PC-9 (cell line): Measurements from ENCODE around the gene SORT1. TPM values are rescaled to one million over a fixed set of nuclear protein-coding genes. Genes with fewer than 3 reads are reported as not detected.

Experiments used
- BruUV-seq: library from RNA; stranded (reverse); fragments of 400-500 nt; replicated peaks from 2 replicates; lab custom pipeline; 2021; lab: Mats Ljungman, UMichigan
- CTCF ChIA-PET: fragments of 300-600 bp; sonication (Branson Sonifier 250); formaldehyde crosslinking; loops from one replicate; lab custom pipeline; 2022; ENCODE audit warnings: antibody characterized with exemption; lab: Charles Lee
- POLR2A ChIA-PET: fragments of 300-600 bp; sonication (Branson Sonifier 250); formaldehyde crosslinking; loops from one replicate; lab custom pipeline; 2022; ENCODE audit warnings: antibody characterized with exemption; ENCODE audit not compliant: unreplicated experiment; lab: Charles Lee
- DNase-seq, 2 experiments: peaks; one replicate each; pipeline versions ENCODE4 v3.0.0 to v3.0.0-alpha.2; 2015 to 2022; ENCODE audit warnings: mixed read lengths in 1 of 2
- H2AFZ ChIP-seq: fragments of 200-600 bp; sonication (generic); 2 replicates; pipeline ENCODE4 v1.8.1; 2017; ENCODE audit warnings: antibody characterized with exemption
- H3F3A ChIP-seq: fragments of 200-600 bp; sonication (generic); 2 replicates; pipeline ENCODE4 v1.8.1; 2017; ENCODE audit warnings: antibody characterized with exemption, mild to moderate bottlenecking, low read depth; ENCODE audit not compliant: insufficient read depth
- H3K27ac ChIP-seq: fragments of 200-600 bp; sonication (generic); 2 replicates; pipeline ENCODE4 v1.6.1; 2016; ENCODE audit warnings: mixed run types
- H3K27me3 ChIP-seq: fragments of 200-600 bp; sonication (generic); 2 replicates; pipeline ENCODE4 v1.6.1; 2016; ENCODE audit warnings: low read depth, mixed run types; ENCODE audit not compliant: insufficient read depth
- H3K36me3 ChIP-seq: fragments of 200-600 bp; sonication (generic); 2 replicates; pipeline ENCODE4 v1.6.1; 2016; ENCODE audit warnings: low read depth, mixed run types
- H3K4me1 ChIP-seq: fragments of 200-600 bp; sonication (generic); replicated peaks from 2 replicates; pipeline ENCODE4 v1.6.1; 2016; ENCODE audit warnings: mixed run types; ENCODE audit not compliant: insufficient read depth
- H3K4me2 ChIP-seq: fragments of 200-600 bp; sonication (generic); 2 replicates; pipeline ENCODE4 v1.6.1; 2017; ENCODE audit warnings: mixed run types
- H3K4me3 ChIP-seq: fragments of 200-600 bp; sonication (generic); 2 replicates; pipeline ENCODE4 v1.6.1; 2016; ENCODE audit warnings: mixed run types
- H3K79me2 ChIP-seq: fragments of 200-600 bp; sonication (generic); 2 replicates; pipeline ENCODE4 v1.6.1; 2017; ENCODE audit warnings: low read depth, mixed run types
- H3K9me2 ChIP-seq: fragments of 200-600 bp; sonication (generic); 2 replicates; pipeline ENCODE4 v1.8.1; 2017; ENCODE audit warnings: mild to moderate bottlenecking; ENCODE audit not compliant: insufficient read depth
- H3K9me3 ChIP-seq: fragments of 200-600 bp; sonication (generic); 2 replicates; pipeline ENCODE4 v1.8.1; 2016; ENCODE audit warnings: low read depth; ENCODE audit not compliant: insufficient read depth
- H4K20me1 ChIP-seq: fragments of 200-600 bp; sonication (generic); 2 replicates; pipeline ENCODE4 v1.8.1; 2017; ENCODE audit not compliant: insufficient read depth
- CTCF ChIP-seq: fragments of 200-600 bp; sonication (generic); conservative IDR thresholded peaks from 2 replicates; pipeline ENCODE4 v1.6.1; 2017; ENCODE audit warnings: mixed run types, antibody characterized with exemption, mild to moderate bottlenecking, moderate library complexity
- EZH2 ChIP-seq: fragments of 200-600 bp; sonication (generic); IDR thresholded peaks from 2 replicates; pipeline ENCODE4 v1.8.0; 2017; ENCODE audit warnings: antibody characterized with exemption, low read depth
- intact Hi-C: fragments of 100-400 bp; cut with micrococcal nuclease; formaldehyde crosslinking; loops from one replicate; pipeline ENCODE4 v1.10.0; 2022; ENCODE audit not compliant: unreplicated experiment
- total RNA-seq: library from RNA; stranded (reverse); gene quantifications from 2 replicates; pipeline ENCODE4 v1.2.3, GENCODE V29; 2021

The SORT1 gene
- total RNA-seq, 1 experiment from 2014 or later = 25.7 TPM

GRCh38 chr1:109262231-109263055, 135.3 kb downstream of the SORT1 start:
- Histone ChIP-seq H4K20me1 (no peaks in the 10 kb centered on the region), H3K9me2 (no peaks in the 10 kb centered on the region), H3K9me3 (no peaks in the 10 kb centered on the region), H3K27ac (no peak overlapping the region), H3F3A (peaks cover 14% of the 10 kb centered on the region; the same call in 1 of the 2 replicates), H3K4me2 (no peak overlapping the region), H3K79me2 (no peaks in the 10 kb centered on the region), H3K27me3 (no peaks in the 10 kb centered on the region), H2AFZ (no peak overlapping the region), H3K36me3 (no peaks in the 10 kb centered on the region), H3K4me1 (peaks cover 14% of the 10 kb centered on the region), H3K4me3 (no peak overlapping the region)
- no peak for DNase-seq
- BruUV-seq = no TSS peak
- intact Hi-C loops = loop anchor here (1.0 to 10.0 kb wide), 9 partner anchors 12 to 308 kb away; partner anchors contain the start of gene WDR47
- TF ChIP-seq EZH2 (no peak), CTCF (no peak)
- POLR2A ChIA-PET = no interaction called here
- CTCF ChIA-PET = interaction anchor here (1.1 kb wide), 1 partner anchor 16 kb away, joined by 3 read pairs; no protein-coding TSS in a partner anchor

- H3K9me3 ChIP-seq = no peaks in the 10 kb centered on the region
- no peaks in the 10 kb centered on the region for H3K9me2 ChIP-seq
- peaks cover 14% of the 10 kb centered on the region for H3K4me1 ChIP-seq
- no TSS peak for BruUV-seq
- intact Hi-C loops = loop anchor here (5.0 to 10.0 kb wide), 2 partner anchors 219 to 307 kb away; partner anchors contain the start of gene WDR47
- no peaks in the 10 kb centered on the region for H3K36me3 ChIP-seq
- peaks cover 17% of the 10 kb centered on the region for H3F3A ChIP-seq
- no peak for DNase-seq
- H3K79me2 ChIP-seq = no peaks in the 10 kb centered on the region
- no peak overlapping the region for H3K4me3 ChIP-seq
- ChIA-PET POLR2A (no interaction called here), CTCF (no interaction called here)
- no peak overlapping the region for H2AFZ ChIP-seq
- H3K4me2 ChIP-seq = no peak overlapping the region
- H3K27ac ChIP-seq = no peak overlapping the region
- H4K20me1 ChIP-seq = no peaks in the 10 kb centered on the region
- no peaks in the 10 kb centered on the region for H3K27me3 ChIP-seq
- no peak for TF ChIP-seq EZH2
- no peak for TF ChIP-seq CTCF
Measured at GRCh38 chr1:109261578-109261977, 136.1 kb downstream of the SORT1 start.

GRCh38 chr1:109261006-109261405, 136.7 kb downstream of the SORT1 start:
- Histone ChIP-seq H3K79me2 (no peaks in the 10 kb centered on the region), H3K9me3 (no peaks in the 10 kb centered on the region), H3K4me1 (peaks cover 18% of the 10 kb centered on the region), H3K4me2 (no peak overlapping the region), H3K36me3 (no peaks in the 10 kb centered on the region), H3K9me2 (no peaks in the 10 kb centered on the region), H3F3A (peaks cover 15% of the 10 kb centered on the region), H3K4me3 (no peak overlapping the region), H2AFZ (no peak overlapping the region), H3K27me3 (no peaks in the 10 kb centered on the region), H4K20me1 (no peaks in the 10 kb centered on the region), H3K27ac (no peak overlapping the region)
- no TSS peak for BruUV-seq
- intact Hi-C loops = loop anchor here (5.0 to 10.0 kb wide), 2 partner anchors 219 to 306 kb away; partner anchors contain the start of gene WDR47
- ChIA-PET POLR2A (no interaction called here), CTCF (no interaction called here)
- DNase-seq = no peak
- TF ChIP-seq EZH2 (no peak), CTCF (no peak)
